HG03571 (cell line): ENCODE measurements around the gene CPLX1.
"Not testable (repeated sequence)": the region's sequence is repeated elsewhere in the genome, so short reads cannot be mapped to it uniquely, and the experiment has no call there.

Source experiments
- ATAC-seq: cut with Tn5 transposase; IDR thresholded peaks from one replicate; pipeline ENCODE4 v1.9.1; 2021; ENCODE audit not compliant: unreplicated experiment

Gene CPLX1

GRCh38 chr4:761739-762138 lies 64.2 kb downstream of the CPLX1 start:
- no peak for ATAC-seq

- no peak for ATAC-seq
Measured at GRCh38 chr4:761086-761485, 64.8 kb downstream of the CPLX1 start.

DNA sequence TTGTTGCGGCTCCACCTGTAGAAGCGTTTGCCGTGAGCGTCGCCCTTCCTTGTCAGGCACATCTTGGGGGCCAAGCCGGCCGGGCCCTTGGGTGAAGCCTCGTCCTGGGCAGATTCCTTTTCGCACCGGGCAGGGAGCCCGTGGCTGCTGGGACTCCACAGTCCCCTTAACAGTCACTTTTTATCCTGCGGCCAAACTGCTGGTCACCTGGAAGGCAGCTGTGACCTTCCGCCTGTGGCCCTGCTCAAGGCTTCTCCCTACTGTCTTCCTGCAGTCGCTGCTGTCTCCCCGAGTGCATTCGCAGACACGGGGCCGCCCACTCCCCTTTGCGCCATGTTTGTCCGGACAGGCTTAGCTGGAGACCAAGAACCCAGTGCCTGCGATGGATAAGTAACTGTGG lies 65.3 kb downstream of the CPLX1 start:
- no peak for ATAC-seq

GRCh38 chr4:759810-760209 lies 66.1 kb downstream of the CPLX1 start:
- not testable (repeated sequence) for ATAC-seq

DNA sequence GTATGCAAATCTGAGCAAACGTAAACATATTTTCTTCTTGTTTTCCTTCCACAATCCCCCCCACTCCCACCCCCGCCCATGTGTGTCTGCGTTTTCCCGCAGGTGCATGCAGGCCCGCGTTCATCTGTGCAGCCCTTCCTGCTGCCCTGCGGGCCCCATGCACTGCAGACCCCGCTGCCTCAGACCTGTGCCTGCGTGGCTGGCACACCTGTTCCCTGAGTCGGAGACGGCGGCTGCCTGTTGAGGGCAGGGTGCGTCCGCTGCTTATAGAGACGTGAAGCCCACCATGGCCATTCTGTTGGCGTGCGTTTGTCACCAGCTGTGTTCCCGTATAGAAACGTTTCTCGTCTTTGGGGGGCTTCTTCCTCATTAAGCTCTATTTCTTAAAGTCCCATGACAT lies 68.8 kb downstream of the CPLX1 start:
- ATAC-seq, result no peak

- ATAC-seq, result no peak
Measured at GRCh38 chr4:754221-755120, 71.5 kb downstream of the CPLX1 start.

DNA sequence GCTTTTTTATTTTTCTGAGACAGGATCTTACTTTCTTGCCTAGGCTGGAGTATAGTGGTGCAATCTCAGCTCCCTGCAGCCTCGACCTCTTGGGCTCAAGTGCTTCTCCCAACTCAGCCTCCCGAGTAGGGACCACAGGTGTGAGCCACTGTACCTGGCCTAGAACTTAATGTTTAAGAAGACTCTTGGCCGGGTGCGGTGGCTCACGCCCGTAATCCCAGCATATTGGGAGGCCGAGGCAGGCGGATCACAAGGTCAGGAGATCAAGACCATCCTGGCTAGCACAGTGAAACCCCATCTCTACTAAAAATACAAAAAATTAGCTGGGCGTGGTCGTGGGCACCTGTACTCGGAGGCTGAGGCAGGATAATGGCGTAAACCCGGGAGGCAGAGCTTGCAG lies 72.7 kb downstream of the CPLX1 start:
- ATAC-seq, result not testable (repeated sequence)

- no peak for ATAC-seq
Measured at GRCh38 chr4:752196-752861, 73.6 kb downstream of the CPLX1 start.

- no peak for ATAC-seq
Measured at GRCh38 chr4:751676-752075, 74.3 kb downstream of the CPLX1 start.

DNA sequence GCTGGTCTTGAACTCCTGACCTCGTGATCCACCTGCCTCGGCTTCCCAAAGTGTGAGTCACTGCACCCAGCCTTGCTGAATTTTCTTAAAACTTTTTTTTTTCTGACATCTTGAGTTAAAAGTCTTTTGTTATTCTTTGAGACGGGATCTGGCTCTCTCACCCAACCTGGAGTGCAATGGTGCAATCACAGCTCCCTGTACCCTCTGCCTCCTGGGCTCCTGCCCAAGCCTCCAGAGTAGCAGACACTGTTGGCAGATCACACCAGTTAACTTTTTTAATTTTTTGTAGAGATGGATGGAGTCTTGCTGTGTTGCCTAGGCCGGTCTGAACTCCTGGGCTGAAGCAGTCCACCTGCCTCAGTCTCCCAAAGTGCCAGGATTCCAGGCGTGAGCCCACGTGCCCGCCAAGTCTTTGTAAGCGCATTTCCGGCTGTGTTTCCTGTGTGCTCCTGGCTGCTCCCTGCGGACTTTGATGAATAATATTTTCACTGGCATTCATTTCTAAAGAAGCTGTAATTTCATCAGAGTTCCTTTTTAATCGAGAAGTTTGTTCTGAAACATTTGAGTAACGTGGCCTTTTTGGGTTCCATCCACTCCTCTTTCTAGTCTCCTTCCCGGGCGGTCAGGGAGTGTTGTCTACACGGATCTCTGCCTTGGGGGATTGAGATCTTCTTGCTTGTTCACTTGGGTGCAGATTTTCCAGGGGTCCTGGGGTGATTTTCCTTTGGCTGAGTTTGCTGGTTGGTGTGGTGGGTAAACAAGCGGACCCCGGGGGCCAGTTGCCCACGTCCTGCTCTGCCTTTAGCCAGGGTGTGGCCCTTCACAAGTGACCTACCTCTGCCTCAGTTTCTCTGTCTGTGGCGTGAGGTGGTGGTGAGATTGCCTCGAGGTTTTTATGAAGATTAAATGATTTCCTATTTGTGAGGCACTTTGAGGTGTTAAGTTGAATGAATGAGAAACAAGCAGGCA lies 75.9 kb downstream of the CPLX1 start:
- no peak for ATAC-seq

- ATAC-seq, result no peak
Measured at GRCh38 chr4:748461-748860, 77.5 kb downstream of the CPLX1 start.

DNA sequence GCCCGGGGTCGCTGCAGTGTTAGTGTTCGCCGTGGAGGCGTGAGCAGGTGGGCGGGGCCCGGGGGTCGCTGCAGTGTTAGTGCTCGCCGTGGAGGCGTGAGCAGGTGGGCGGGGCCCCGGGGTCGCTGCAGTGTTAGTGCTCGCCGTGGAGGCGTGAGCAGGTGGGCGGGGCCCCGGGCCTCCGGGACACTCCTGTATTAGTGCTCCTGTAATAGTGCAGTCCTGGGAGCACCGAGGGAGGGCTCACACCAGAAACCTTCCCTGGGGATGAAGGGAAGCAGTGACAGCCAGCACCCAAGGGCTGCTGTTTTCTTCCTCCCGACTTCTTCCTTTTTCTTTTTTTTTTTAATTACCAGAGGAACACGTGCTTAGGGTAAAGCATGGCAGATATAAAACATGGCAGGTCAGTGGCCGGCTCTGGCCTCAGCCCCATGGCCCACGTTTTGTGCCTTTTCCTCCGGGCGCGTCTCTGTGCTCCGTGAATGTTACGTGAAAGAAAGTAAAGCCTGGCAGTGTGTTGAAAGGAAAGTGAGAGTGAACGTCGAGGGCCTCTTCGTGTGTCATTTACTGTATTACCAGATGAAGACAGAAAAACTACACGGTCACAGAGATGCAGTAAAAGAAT lies 78.3 kb downstream of the CPLX1 start:
- no peak for ATAC-seq

- no peak for ATAC-seq
Measured at GRCh38 chr4:744212-744841, 81.6 kb downstream of the CPLX1 start.

DNA sequence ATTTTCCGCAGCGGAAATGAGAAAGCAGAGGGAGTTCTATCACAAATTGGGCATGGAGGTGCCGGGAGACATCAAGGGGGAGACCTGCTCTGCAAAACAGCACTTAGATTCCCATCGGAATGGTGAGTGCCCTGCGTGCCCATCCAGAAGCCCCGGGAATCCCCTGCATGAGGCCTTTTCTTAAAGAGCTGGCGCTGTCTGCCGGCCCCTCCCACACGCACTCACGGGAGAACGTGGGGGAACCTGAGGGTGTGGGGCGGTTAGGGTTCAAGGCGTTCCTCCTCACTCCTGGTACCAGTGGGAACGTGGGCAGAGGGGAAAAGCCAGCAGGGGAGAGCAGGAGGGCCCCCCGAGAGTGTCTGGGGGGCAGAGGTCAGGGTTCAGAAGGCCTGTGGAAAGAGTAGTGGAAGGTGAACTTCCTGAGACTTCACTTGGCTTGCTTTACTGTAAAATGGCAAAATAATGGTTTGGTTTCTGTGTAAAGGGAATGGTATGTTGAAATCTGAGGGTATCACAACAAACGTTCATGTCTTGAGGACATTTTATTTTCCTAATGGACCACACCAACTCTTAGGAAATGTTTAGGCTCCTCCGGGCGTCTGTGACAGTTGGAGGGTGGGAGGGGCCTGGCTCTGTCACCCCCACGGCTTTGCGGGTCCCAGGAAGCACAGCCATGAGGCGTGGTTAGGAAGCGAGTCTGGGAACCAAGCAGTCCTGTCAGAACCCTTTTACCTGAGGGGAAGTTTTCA lies 82.3 kb downstream of the CPLX1 start:
- ATAC-seq, result no peak

DNA sequence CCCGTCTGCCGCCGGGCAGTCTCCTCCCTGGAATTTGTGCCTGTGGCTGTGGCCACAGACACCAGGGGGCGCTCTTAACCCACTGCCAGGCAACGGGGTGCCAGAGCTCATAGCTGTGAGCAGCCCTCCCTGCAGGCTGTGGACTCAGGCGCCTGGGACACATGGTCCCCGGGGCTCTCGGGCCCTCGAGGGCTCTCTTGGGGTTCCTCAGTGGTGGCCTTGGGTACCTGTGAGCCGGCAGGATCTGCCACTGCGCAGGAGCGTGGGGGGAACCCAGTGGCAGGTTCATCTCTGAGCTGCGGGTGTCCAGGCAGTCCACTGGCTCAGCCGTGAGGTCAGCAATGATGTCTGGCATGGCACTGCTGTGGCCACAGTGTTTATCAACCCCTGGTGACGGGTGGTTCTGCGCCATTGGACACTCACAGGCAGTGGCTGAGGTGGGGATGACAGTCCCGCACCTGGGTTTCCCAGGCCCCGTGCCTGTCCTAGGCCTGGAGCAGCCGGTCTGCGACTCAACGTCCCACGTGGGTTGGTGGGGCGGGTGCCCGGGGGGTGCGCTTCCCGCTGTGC lies 83.1 kb downstream of the CPLX1 start:
- no peak for ATAC-seq

GRCh38 chr4:742096-742741 lies 83.7 kb downstream of the CPLX1 start:
- no peak for ATAC-seq

DNA sequence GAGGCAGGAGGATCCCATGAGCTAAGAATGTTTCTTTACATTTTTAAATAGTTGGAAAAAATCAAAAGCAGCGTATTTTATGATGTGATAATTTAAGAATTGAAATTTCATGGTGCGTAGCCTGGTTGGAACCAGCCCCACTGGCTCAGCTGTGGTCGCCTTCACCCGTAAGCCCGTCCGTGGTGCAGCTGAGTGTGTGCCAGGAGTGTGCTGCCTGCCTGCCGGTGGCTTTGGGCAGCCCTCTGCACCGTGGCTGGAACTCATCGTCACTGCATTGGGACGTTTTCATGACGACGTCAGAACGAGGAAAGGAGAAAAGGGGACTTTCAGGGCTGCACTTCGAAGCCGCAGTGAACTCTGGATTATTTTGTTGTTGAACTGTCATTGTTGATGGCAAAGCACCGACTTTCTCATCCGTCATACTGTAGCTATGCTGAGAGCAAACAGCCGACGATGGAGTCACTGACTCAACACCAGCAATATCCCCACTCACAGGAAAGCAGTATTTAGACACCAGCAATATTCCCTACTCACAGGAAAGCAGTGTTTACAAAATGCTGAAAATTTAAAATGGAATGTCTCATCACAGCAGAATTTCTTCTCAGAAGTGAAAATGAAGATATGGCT lies 85.2 kb downstream of the CPLX1 start:
- no peak for ATAC-seq

DNA sequence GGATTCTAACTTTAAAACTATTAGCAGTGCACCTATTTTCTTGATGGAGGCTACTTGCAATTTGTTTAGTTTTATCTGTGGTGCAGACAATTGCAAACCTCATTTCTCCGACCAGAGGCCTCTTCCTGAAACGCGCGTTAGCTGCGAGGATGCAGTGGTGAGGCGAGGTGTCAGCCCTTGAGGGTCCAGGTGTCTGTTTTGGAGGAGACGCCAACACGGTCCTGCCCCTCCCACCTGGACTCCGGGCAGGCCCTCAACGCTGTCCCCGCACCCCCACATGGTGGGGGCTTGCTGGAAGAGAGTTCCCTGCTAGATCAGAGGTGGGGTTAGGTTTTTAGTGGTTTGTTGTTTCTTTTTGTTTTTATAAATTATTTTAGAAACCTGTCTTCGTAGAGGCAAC lies 85.9 kb downstream of the CPLX1 start:
- no peak for ATAC-seq
